ENCODE measurements around the gene PCDHA1.

- TF ChIP-seq YY1 (IDR thresholded peaks at IDR 0.05; ENCODE audit: low read depth) = no peak
- no peak for TF ChIP-seq CTCF (IDR thresholded peaks at IDR 0.05)
These were observed 176.2 kb downstream of the PCDHA1 start for GRCh38 chr5:140962190-140962589.
